Measurements from ENCODE around the gene BMPER.

DNA sequence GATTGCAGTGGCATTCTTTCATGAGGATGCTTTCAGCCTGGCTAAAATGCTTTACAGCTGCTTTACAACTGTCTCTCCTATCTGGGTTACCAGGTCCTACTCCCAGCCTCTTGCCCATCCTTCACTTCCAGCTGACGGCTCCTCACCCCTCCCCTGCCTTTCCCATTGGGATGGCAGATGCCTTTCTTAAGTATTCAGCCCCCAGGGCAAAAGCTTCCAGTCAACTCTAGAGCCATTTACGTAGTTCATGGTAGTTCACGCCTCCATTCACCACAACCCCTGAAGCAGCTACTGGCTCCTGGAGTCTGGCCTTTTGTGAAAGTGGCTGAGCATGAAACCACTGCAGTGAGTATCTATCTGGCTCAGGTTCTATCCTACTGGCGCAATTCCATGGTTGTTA is 17.2 kb upstream of the BMPER start:
- TF ChIP-seq TAF1 (IDR thresholded peaks at IDR 0.05; ENCODE audit: borderline replicate concordance, low read depth, low read length) (no peak), EP300 (IDR thresholded peaks at IDR 0.05; ENCODE audit: borderline replicate concordance in 1 of 2, low read depth in 1 of 2, low read length in 1 of 2) (no peak), CTCF (IDR thresholded peaks at IDR 0.05) (no peak), POLR2AphosphoS5 (IDR thresholded peaks at IDR 0.05; ENCODE audit: low read depth, low read length) (no peak), GABPA (IDR thresholded peaks at IDR 0.05; ENCODE audit: low read depth) (no peak), FOXM1 (IDR thresholded peaks at IDR 0.05; ENCODE audit: low read depth) (no peak), RCOR1 (IDR thresholded peaks at IDR 0.05; ENCODE audit: low read length) (no peak), USF2 (IDR thresholded peaks at IDR 0.05; ENCODE audit: borderline replicate concordance, low read depth, low read length) (no peak)
